Measurements from ENCODE around the gene NUP50. TPM values are rescaled to one million over a fixed set of nuclear protein-coding genes. Genes with fewer than 3 reads are reported as not detected.

Gene NUP50
- total and polyA plus RNA-seq, 2 donors (not counting 1 experiment from before 2014, with no cell fraction given): 17.4 to 29.2 TPM

- H3K79me2 ChIP-seq (ENCODE audit: control insufficient read depth, insufficient read depth, low read length): no peaks in the 10 kb centered on the region
- H3K4me1 ChIP-seq (ENCODE audit: control insufficient read depth, extremely low read depth, insufficient read depth, low read length): no peaks in the 10 kb centered on the region
- H3K4me3 ChIP-seq (replicated peaks in 1 of 4; ENCODE audit: control extremely low read depth in 1 of 4, insufficient read depth in 1 of 4, low read depth in 3 of 4, low read length in 4 of 4): no peak overlapping the region
- no peak overlapping the region for H3K4me2 ChIP-seq (ENCODE audit: extremely low read depth, insufficient read depth, low read length)
- H3K27me3 ChIP-seq (ENCODE audit: control insufficient read depth, insufficient read depth, low read length): no peaks in the 10 kb centered on the region
- H4K20me1 ChIP-seq (ENCODE audit: control insufficient read depth, extremely low read depth, insufficient read depth, low read length): no peaks in the 10 kb centered on the region
- H2AFZ ChIP-seq (ENCODE audit: low read length): no peak overlapping the region
- no peaks in the 10 kb centered on the region for H3K9me3 ChIP-seq (ENCODE audit: control insufficient read depth, insufficient read depth, low read depth, low read length)
- no peak for DNase-seq (ENCODE audit: low read depth in 2 of 2)
- no peak overlapping the region for H3K27ac ChIP-seq (ENCODE audit: insufficient read depth, low read length)
- no peak for TF ChIP-seq EZH2 (IDR thresholded peaks at IDR 0.05; ENCODE audit: low read length, missing control alignments)
- TF ChIP-seq CTCF (conservative IDR thresholded peaks at IDR 0.05 in 1 of 2, IDR thresholded peaks at IDR 0.05 in 1 of 2; ENCODE audit: low read depth in 1 of 2, low read length in 2 of 2): no peak
- no peaks in the 10 kb centered on the region for H3K36me3 ChIP-seq (ENCODE audit: control insufficient read depth, insufficient read depth, low read length)
- no peak overlapping the region for H3K9ac ChIP-seq (ENCODE audit: insufficient read depth, low read length)
Observed at GRCh38 chr22:45233386-45233785, 69.7 kb downstream of the NUP50 start.

GRCh38 chr22:45233827-45234226, 70.1 kb downstream of the NUP50 start:
- Histone ChIP-seq H3K9me3 (ENCODE audit: control insufficient read depth, insufficient read depth, low read depth, low read length) (no peaks in the 10 kb centered on the region), H3K36me3 (ENCODE audit: control insufficient read depth, insufficient read depth, low read length) (no peaks in the 10 kb centered on the region), H3K79me2 (ENCODE audit: control insufficient read depth, insufficient read depth, low read length) (no peaks in the 10 kb centered on the region), H3K27ac (ENCODE audit: insufficient read depth, low read length) (no peak overlapping the region), H2AFZ (ENCODE audit: low read length) (no peak overlapping the region), H3K27me3 (ENCODE audit: control insufficient read depth, insufficient read depth, low read length) (no peaks in the 10 kb centered on the region), H3K4me2 (ENCODE audit: extremely low read depth, insufficient read depth, low read length) (no peak overlapping the region), H3K9ac (ENCODE audit: insufficient read depth, low read length) (no peak overlapping the region), H3K4me3 (replicated peaks in 1 of 4; ENCODE audit: control extremely low read depth in 1 of 4, insufficient read depth in 1 of 4, low read depth in 3 of 4, low read length in 4 of 4) (no peak overlapping the region), H3K4me1 (ENCODE audit: control insufficient read depth, extremely low read depth, insufficient read depth, low read length) (no peaks in the 10 kb centered on the region), H4K20me1 (ENCODE audit: control insufficient read depth, extremely low read depth, insufficient read depth, low read length) (no peaks in the 10 kb centered on the region)
- no peak for DNase-seq (ENCODE audit: low read depth in 2 of 2)
- no peak for TF ChIP-seq CTCF (conservative IDR thresholded peaks at IDR 0.05 in 1 of 2, IDR thresholded peaks at IDR 0.05 in 1 of 2; ENCODE audit: low read depth in 1 of 2, low read length in 2 of 2)
- no peak for TF ChIP-seq EZH2 (IDR thresholded peaks at IDR 0.05; ENCODE audit: low read length, missing control alignments)

DNA sequence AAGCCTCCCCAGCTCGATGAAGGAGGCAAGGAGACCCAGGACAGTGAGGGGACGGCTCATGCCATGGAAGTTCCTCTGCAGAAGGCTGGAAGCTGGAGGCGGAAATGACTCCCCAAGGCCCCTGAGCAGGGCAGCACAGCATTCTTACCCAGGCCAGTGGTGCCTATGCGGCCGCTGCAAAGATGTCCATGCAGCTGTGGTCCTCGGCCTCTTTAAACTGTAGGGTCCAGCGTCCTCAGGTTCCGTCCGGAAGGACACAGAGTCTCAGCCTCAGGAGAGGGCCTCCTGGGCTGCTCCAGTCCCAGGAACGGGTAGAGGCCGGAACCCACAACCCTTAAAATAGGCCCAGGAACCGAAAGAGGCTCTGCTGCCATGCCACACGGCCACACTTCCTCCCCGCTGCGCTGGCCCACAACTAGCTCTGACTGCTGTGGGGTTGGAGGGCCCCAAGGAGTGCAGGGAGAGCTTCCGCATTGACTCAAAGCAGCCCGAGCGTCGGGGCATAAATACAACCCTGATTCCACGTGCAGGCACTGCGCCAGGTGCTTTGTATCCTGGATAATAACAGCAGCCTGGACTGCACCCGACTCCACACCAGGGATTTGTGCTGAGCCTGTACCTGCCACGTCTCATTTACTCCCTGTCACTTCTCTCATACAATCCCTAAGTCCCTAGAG, 71.5 kb downstream of the NUP50 start:
- H3K4me1 ChIP-seq (ENCODE audit: control insufficient read depth, extremely low read depth, insufficient read depth, low read length): peaks cover 2% of the 10 kb centered on the region
- no peaks in the 10 kb centered on the region for H3K27me3 ChIP-seq (ENCODE audit: control insufficient read depth, insufficient read depth, low read length)
- TF ChIP-seq EZH2 (IDR thresholded peaks at IDR 0.05; ENCODE audit: low read length, missing control alignments): no peak
- TF ChIP-seq CTCF (conservative IDR thresholded peaks at IDR 0.05 in 1 of 2, IDR thresholded peaks at IDR 0.05 in 1 of 2; ENCODE audit: low read depth in 1 of 2, low read length in 2 of 2): no peak
- no peak overlapping the region for H3K4me2 ChIP-seq (ENCODE audit: extremely low read depth, insufficient read depth, low read length)
- H3K27ac ChIP-seq (ENCODE audit: insufficient read depth, low read length): no peak overlapping the region
- no peak overlapping the region for H3K4me3 ChIP-seq (replicated peaks in 1 of 4; ENCODE audit: control extremely low read depth in 1 of 4, insufficient read depth in 1 of 4, low read depth in 3 of 4, low read length in 4 of 4)
- no peaks in the 10 kb centered on the region for H3K36me3 ChIP-seq (ENCODE audit: control insufficient read depth, insufficient read depth, low read length)
- H3K9me3 ChIP-seq (ENCODE audit: control insufficient read depth, insufficient read depth, low read depth, low read length): no peaks in the 10 kb centered on the region
- DNase-seq (ENCODE audit: low read depth in 2 of 2): no peak
- no peak overlapping the region for H2AFZ ChIP-seq (ENCODE audit: low read length)
- H3K79me2 ChIP-seq (ENCODE audit: control insufficient read depth, insufficient read depth, low read length): no peaks in the 10 kb centered on the region
- no peak overlapping the region for H3K9ac ChIP-seq (ENCODE audit: insufficient read depth, low read length)
- H4K20me1 ChIP-seq (ENCODE audit: control insufficient read depth, extremely low read depth, insufficient read depth, low read length): no peaks in the 10 kb centered on the region

All from fibroblast of lung (primary cell).